Panc1 (cell line): Measurements from ENCODE around the gene NUCB2. TPM values are rescaled to one million over a fixed set of nuclear protein-coding genes. Genes with fewer than 3 reads are reported as not detected.
"Not testable (repeated sequence)": the region's sequence is repeated elsewhere in the genome, so short reads cannot be mapped to it uniquely, and the experiment has no call there.

Experiments used
- ATAC-seq: fragments of 200-7000 bp; cut with Tn5 transposase; 2 replicates; pipeline ENCODE4 v1.9.1; 2020; ENCODE audit warnings: mild to moderate bottlenecking, moderate library complexity
- Bru-seq: library from RNA; stranded (reverse); fragments of 400-500 nt; gene quantifications from one replicate; lab custom pipeline; 2021; lab: Mats Ljungman, UMichigan
- BruChase-seq, 2 experiments: library from RNA; stranded (reverse); fragments of 400-500 nt; gene quantifications; one replicate each; lab custom pipeline; 2021; lab: Mats Ljungman, UMichigan
- BruUV-seq: library from RNA; stranded (reverse); fragments of 400-500 nt; replicated peaks from 2 replicates; lab custom pipeline; 2021; lab: Mats Ljungman, UMichigan
- CTCF ChIA-PET: fragments of 300-600 bp; sonication (Branson Sonifier 250); formaldehyde crosslinking; loops from one replicate; lab custom pipeline; 2022; ENCODE audit warnings: antibody characterized with exemption; lab: Charles Lee
- POLR2A ChIA-PET: fragments of 300-600 bp; sonication (Branson Sonifier 250); formaldehyde crosslinking; loops from one replicate; lab custom pipeline; 2022; ENCODE audit warnings: antibody characterized with exemption; lab: Charles Lee
- DNase-seq: peaks from one replicate; pipeline ENCODE4 v3.0.0-alpha.2; 2010; ENCODE audit warnings: low read depth, low spot score
- H3K27ac ChIP-seq: 2 replicates; pipeline ENCODE4 v1.5.1; 2011; ENCODE audit warnings: mild to moderate bottlenecking, low read length, inconsistent platforms
- H3K27me3 ChIP-seq: fragments of 200-500 bp; sonication (Bioruptor generic); 2 replicates; pipeline ENCODE4 v1.6.0; 2014; ENCODE audit warnings: low read length, inconsistent platforms; ENCODE audit not compliant: control insufficient read depth, insufficient read depth
- H3K36me3 ChIP-seq: fragments of 200-500 bp; sonication (Bioruptor generic); 2 replicates; pipeline ENCODE4 v1.5.1; 2014; ENCODE audit warnings: inconsistent platforms, mild to moderate bottlenecking, low read length, moderate library complexity; ENCODE audit not compliant: control insufficient read depth, insufficient read depth
- H3K4me1 ChIP-seq: 2 replicates; pipeline ENCODE4 v1.5.1; 2011; ENCODE audit warnings: inconsistent platforms, mild to moderate bottlenecking, low read length, moderate library complexity; ENCODE audit not compliant: control insufficient read depth, insufficient read depth
- H3K4me3 ChIP-seq, 2 experiments: 2 replicates each; pipeline ENCODE4 v1.5.1; 2011 to 2012; ENCODE audit warnings: low read depth in 2 of 2, low read length in 2 of 2, mild to moderate bottlenecking in 2 of 2, inconsistent platforms in 1 of 2, moderate library complexity in 1 of 2
- H3K9me3 ChIP-seq: fragments of 200-500 bp; sonication (Bioruptor generic); 2 replicates; pipeline ENCODE4 v1.5.1; 2014; ENCODE audit warnings: low read depth, mild to moderate bottlenecking, inconsistent platforms, low read length, moderate library complexity; ENCODE audit not compliant: control insufficient read depth, insufficient read depth
- POLR2AphosphoS5 ChIP-seq: IDR thresholded peaks from 2 replicates; pipeline ENCODE4 v1.6.1; 2012; ENCODE audit warnings: mild to moderate bottlenecking, low read depth, low read length, moderate library complexity
- SIN3A ChIP-seq: IDR thresholded peaks from 2 replicates; pipeline ENCODE4 v1.6.1; 2012; ENCODE audit warnings: low read depth, mild to moderate bottlenecking, low read length, moderate library complexity, borderline replicate concordance; ENCODE audit not compliant: insufficient read depth
- TCF7L2 ChIP-seq: IDR thresholded peaks from 2 replicates; pipeline ENCODE4 v1.6.1; 2011; ENCODE audit warnings: mild to moderate bottlenecking, low read depth, low read length, inconsistent platforms
- in situ Hi-C: cut with HindIII; loops from 2 replicates; pipeline ENCODE4 v1.10.0; 2016; ENCODE audit warnings: low sequenced_read_pairs, low pct_unique_long_range_greater_than_20kb
- intact Hi-C: fragments of 100-400 bp; cut with micrococcal nuclease; formaldehyde crosslinking; loops from one replicate; pipeline ENCODE4 v1.10.0; 2022; ENCODE audit not compliant: unreplicated experiment
- long read RNA-seq: library from polyadenylated mRNA; unstranded; transcript quantifications from one replicate; pipeline ENCODE4 v2.0.0, GENCODE V29; 2021; ENCODE audit not compliant: unreplicated experiment
- polyA plus RNA-seq: library from polyadenylated mRNA; unstranded; fragments of >200 nt; gene quantifications from one replicate; pipeline ENCODE4 v1.2.1, GENCODE V29; 2012; ENCODE audit warnings: missing spikeins; ENCODE audit not compliant: insufficient read length
- total RNA-seq: library from RNA; stranded (reverse); gene quantifications from one replicate; pipeline ENCODE4 v1.2.1, GENCODE V29; 2021; ENCODE audit not compliant: unreplicated experiment
- TF ChIP-seq, protein P1 (sequence below): fragments of 450-650 bp; IDR thresholded peaks from 2 replicates; pipeline ENCODE4 v1.5.1; 2017; ENCODE audit warnings: mild to moderate bottlenecking
- TF ChIP-seq, protein P2 (sequence below), 2 experiments: IDR thresholded peaks; 2 replicates each; pipeline ENCODE4 v1.6.1; 2011 to 2012; ENCODE audit warnings: low read depth in 2 of 2, control low read depth in 1 of 2, low read length in 1 of 2, mild to moderate bottlenecking in 1 of 2, moderate library complexity in 1 of 2; ENCODE audit not compliant: insufficient read depth in 1 of 2

NUCB2 gene
- total RNA-seq (62.2 TPM), Bru-seq, nascent RNA (percentile 62 among the genes with signal in this experiment), BruChase-seq, experiment 1, labeled RNA remaining after a 2-hour chase (percentile 59 among the genes with signal in this experiment), BruChase-seq, experiment 2, labeled RNA remaining after a 6-hour chase (percentile 67 among the genes with signal in this experiment)
- 27.6 TPM for polyA plus RNA-seq
- long read RNA-seq, transcript NUCB2-208 (14 exons, 2,274 nt): major isoform, 27 of 100 reads
- long read RNA-seq, partial matches to known transcripts: 33 of 100 reads
- long read RNA-seq, other reads (novel, unspliced or antisense): 39 of 100 reads

DNA sequence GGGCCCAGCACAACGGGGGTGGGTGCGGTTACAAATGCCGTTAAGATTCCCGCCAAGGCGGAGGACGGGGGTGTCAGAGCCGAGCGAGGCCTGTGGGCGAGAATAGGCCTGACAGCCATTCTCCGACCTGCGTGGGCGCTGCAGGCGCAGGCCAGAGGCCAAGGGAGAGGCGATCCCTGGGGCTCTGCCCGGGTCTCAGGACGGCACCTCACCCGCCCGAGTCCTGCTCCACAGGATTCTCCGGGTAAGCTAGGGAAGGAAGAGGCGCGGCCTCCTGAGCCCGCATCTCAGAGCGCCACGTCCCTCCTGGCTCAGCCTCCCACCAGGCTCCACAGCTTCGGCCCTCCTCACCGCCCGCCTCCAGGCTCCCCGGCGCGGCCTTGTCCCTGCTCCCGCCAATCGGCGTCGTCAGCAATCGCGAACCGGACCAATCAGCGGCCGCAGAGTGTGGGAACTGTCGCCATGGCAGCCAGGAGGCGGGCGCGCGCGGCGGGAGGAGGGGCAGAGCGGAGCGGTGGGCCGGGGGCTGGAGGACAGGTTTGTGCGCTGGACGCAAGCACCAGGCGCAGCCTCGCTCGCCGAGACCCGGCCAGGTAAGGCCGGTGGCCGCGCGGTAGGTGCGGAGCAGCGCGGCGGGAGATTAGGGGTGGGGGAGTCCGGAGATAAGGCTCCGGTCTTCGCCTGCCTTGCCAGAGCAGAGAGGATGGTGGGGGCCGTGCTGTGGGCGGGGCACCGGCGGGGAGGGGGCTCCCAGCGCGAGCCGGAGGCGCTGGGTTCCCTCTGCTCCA lies at the start of gene NUCB2:
Gene NUCB2, plus strand, starts transcription at position 504 of the 788 bp plus-strand sequence. CDS start 18,585 bp downstream, outside the sequence.
- H3K27me3 ChIP-seq: no peaks in the 10 kb centered on the region
- H3K4me1 ChIP-seq: peaks cover 17% of the 10 kb centered on the region
- peak within 1 kb of the TSS; percentile 94 for H3K27ac ChIP-seq
- H3K4me3 ChIP-seq: peak within 1 kb of the TSS; percentile 74 to 84
- BruUV-seq: no TSS peak
- no peaks in the 10 kb centered on the region for H3K9me3 ChIP-seq
- POLR2A ChIA-PET: interaction anchor here (0.7 kb wide), 1 partner anchor 1857 kb away, joined by 4 read pairs; no protein-coding TSS in a partner anchor
- intact Hi-C loops (loop anchor here (5.0 kb wide), 1 partner anchor 76 kb away; the partner anchor contains the start of gene NCR3LG1), in situ Hi-C loops (no loop called here)
- DNase-seq (no peak), ATAC-seq (peak; percentile 98)
- no peaks in the 10 kb centered on the region; the same call in 1 of the 2 replicates for H3K36me3 ChIP-seq
- TF ChIP-seq, protein P1, sequence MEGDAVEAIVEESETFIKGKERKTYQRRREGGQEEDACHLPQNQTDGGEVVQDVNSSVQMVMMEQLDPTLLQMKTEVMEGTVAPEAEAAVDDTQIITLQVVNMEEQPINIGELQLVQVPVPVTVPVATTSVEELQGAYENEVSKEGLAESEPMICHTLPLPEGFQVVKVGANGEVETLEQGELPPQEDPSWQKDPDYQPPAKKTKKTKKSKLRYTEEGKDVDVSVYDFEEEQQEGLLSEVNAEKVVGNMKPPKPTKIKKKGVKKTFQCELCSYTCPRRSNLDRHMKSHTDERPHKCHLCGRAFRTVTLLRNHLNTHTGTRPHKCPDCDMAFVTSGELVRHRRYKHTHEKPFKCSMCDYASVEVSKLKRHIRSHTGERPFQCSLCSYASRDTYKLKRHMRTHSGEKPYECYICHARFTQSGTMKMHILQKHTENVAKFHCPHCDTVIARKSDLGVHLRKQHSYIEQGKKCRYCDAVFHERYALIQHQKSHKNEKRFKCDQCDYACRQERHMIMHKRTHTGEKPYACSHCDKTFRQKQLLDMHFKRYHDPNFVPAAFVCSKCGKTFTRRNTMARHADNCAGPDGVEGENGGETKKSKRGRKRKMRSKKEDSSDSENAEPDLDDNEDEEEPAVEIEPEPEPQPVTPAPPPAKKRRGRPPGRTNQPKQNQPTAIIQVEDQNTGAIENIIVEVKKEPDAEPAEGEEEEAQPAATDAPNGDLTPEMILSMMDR: no peak
- TF ChIP-seq SIN3A (no peak), POLR2AphosphoS5 (peak; percentile 77)
- CTCF ChIA-PET: interaction anchor here (0.5 to 1.6 kb wide), 3 partner anchors 46 to 671 kb away, joined by 3 to 9 read pairs (median 4); no protein-coding TSS in a partner anchor

- in situ Hi-C loops, POLR2A ChIA-PET, CTCF ChIA-PET: not testable (repeated sequence)
These were observed 48.2 kb upstream of the NUCB2 start for GRCh38 chr11:17228186-17228925.

DNA sequence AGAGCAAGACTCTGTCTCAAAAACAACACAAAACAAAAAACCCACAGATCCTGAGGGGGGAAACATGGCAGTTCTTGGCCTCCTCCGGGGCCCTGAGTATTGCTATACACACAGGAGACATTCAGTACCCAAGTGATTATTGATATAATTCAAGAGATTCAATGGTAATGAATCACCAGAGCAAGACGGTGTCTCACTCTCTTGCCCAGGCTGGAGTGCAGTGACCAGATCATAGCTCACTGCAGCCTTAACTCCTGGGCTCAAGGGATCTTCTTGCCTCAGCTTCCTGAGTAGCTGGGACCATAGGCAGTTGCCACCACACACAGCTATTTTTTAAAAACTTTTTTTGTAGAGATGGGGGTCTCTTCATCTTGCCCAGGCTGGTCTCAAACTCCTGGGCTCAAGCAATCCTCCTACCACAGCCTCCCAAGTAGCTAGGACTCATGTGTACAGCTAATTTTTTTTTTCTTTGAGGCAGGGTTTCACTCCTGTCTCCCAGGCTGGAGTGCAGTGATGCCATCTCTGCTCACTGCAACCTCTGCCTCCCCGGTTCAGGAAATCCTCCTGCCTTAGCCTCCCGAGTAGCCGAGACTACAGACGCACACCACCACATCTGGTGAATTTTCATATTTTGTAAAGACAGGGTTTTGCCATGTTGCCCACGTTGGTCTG lies 46.9 kb upstream of the NUCB2 start:
- Histone ChIP-seq H3K4me1 (no peaks in the 10 kb centered on the region), H3K36me3 (no peaks in the 10 kb centered on the region), H3K27me3 (no peaks in the 10 kb centered on the region), H3K4me3 (no peak overlapping the region), H3K27ac (no peak overlapping the region), H3K9me3 (no peaks in the 10 kb centered on the region)
- in situ Hi-C loops (no loop called here), intact Hi-C loops (loop anchor here (5.0 to 10.0 kb wide), 3 partner anchors 123 to 275 kb away; partner anchors contain the start of gene NCR3LG1)
- no peak for DNase-seq
- no peak for TF ChIP-seq SIN3A
- TF ChIP-seq, protein P2, sequence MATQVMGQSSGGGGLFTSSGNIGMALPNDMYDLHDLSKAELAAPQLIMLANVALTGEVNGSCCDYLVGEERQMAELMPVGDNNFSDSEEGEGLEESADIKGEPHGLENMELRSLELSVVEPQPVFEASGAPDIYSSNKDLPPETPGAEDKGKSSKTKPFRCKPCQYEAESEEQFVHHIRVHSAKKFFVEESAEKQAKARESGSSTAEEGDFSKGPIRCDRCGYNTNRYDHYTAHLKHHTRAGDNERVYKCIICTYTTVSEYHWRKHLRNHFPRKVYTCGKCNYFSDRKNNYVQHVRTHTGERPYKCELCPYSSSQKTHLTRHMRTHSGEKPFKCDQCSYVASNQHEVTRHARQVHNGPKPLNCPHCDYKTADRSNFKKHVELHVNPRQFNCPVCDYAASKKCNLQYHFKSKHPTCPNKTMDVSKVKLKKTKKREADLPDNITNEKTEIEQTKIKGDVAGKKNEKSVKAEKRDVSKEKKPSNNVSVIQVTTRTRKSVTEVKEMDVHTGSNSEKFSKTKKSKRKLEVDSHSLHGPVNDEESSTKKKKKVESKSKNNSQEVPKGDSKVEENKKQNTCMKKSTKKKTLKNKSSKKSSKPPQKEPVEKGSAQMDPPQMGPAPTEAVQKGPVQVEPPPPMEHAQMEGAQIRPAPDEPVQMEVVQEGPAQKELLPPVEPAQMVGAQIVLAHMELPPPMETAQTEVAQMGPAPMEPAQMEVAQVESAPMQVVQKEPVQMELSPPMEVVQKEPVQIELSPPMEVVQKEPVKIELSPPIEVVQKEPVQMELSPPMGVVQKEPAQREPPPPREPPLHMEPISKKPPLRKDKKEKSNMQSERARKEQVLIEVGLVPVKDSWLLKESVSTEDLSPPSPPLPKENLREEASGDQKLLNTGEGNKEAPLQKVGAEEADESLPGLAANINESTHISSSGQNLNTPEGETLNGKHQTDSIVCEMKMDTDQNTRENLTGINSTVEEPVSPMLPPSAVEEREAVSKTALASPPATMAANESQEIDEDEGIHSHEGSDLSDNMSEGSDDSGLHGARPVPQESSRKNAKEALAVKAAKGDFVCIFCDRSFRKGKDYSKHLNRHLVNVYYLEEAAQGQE (IDR thresholded peaks at IDR 0.05; ENCODE audit: insufficient read depth in 1 of 2, low read depth in 2 of 2, low read length in 1 of 2): no peak
- TF ChIP-seq TCF7L2: no peak
- no peak for TF ChIP-seq POLR2AphosphoS5
- TF ChIP-seq, protein P1: no peak
- CTCF ChIA-PET: interaction anchor here (0.7 to 1.0 kb wide), 3 partner anchors 40 to 154 kb away, joined by 4 to 6 read pairs (median 4); partner anchors contain the start of gene NUCB2
- ATAC-seq: peak; percentile 65
- POLR2A ChIA-PET: no interaction called here
- BruUV-seq: no TSS peak

More at GRCh38 chr11:17228186-17228925, 48.2 kb upstream of the NUCB2 start:
- BruUV-seq, H3K36me3 ChIP-seq, H3K27me3 ChIP-seq, H3K4me3 ChIP-seq, H3K9me3 ChIP-seq, DNase-seq, ATAC-seq, H3K4me1 ChIP-seq, H3K27ac ChIP-seq, intact Hi-C loops: not testable (repeated sequence)
